GM23248 (cell line): Measurements from ENCODE around the gene RUNDC3A. TPM values are rescaled to one million over a fixed set of nuclear protein-coding genes. Genes with fewer than 3 reads are reported as not detected.
A peak's percentile ranks its signal among the peaks of the same experiment; 100 is the strongest.

Experiments used
- DNase-seq: peaks from one replicate; pipeline ENCODE4 v3.0.0-alpha.2; 2015
- H2AFZ ChIP-seq: fragments of 200-600 bp; sonication (generic); 2 replicates; pipeline ENCODE4 v1.6.1; 2016; ENCODE audit warnings: antibody characterized with exemption
- H3F3A ChIP-seq: fragments of 200-600 bp; sonication (generic); 2 replicates; pipeline ENCODE4 v1.6.1; 2016; ENCODE audit warnings: mild to moderate bottlenecking, antibody characterized with exemption, mixed run types; ENCODE audit not compliant: insufficient read depth
- H3K27ac ChIP-seq: fragments of 200-600 bp; sonication (generic); 2 replicates; pipeline ENCODE4 v1.5.1; 2016; ENCODE audit warnings: mild to moderate bottlenecking
- H3K27me3 ChIP-seq: fragments of 200-600 bp; sonication (generic); replicated peaks from 2 replicates; pipeline ENCODE4 v1.6.1; 2016; ENCODE audit warnings: mild to moderate bottlenecking; ENCODE audit not compliant: insufficient read depth
- H3K36me3 ChIP-seq: fragments of 200-600 bp; sonication (generic); 2 replicates; pipeline ENCODE4 v1.6.1; 2016; ENCODE audit warnings: low read depth, mild to moderate bottlenecking
- H3K4me1 ChIP-seq: fragments of 200-600 bp; sonication (generic); 2 replicates; pipeline ENCODE4 v1.6.1; 2016; ENCODE audit warnings: mild to moderate bottlenecking; ENCODE audit not compliant: insufficient read depth
- H3K4me2 ChIP-seq: fragments of 200-600 bp; sonication (generic); one replicate; pipeline ENCODE4 v1.6.1; 2016; ENCODE audit warnings: mild to moderate bottlenecking; ENCODE audit not compliant: unreplicated experiment
- H3K4me3 ChIP-seq: fragments of 200-600 bp; sonication (generic); 2 replicates; pipeline ENCODE4 v1.5.1; 2016; ENCODE audit warnings: mild to moderate bottlenecking
- H3K79me2 ChIP-seq: fragments of 200-600 bp; sonication (generic); 2 replicates; pipeline ENCODE4 v1.6.1; 2016; ENCODE audit warnings: mild to moderate bottlenecking; ENCODE audit not compliant: insufficient read depth
- H3K9ac ChIP-seq: fragments of 200-600 bp; sonication (generic); 2 replicates; pipeline ENCODE4 v1.6.1; 2016; ENCODE audit warnings: mild to moderate bottlenecking
- H3K9me2 ChIP-seq: fragments of 200-600 bp; sonication (generic); 2 replicates; pipeline ENCODE4 v1.6.1; 2016; ENCODE audit warnings: mixed run types, mild to moderate bottlenecking, moderate library complexity; ENCODE audit not compliant: insufficient read depth
- H3K9me3 ChIP-seq: fragments of 200-600 bp; sonication (generic); one replicate; pipeline ENCODE4 v1.6.1; 2017; ENCODE audit warnings: low read depth
- H4K20me1 ChIP-seq: fragments of 200-600 bp; sonication (generic); 2 replicates; pipeline ENCODE4 v1.6.0; 2016; ENCODE audit not compliant: insufficient read depth
- EZH2 ChIP-seq: fragments of 200-600 bp; sonication (generic); IDR thresholded peaks from 2 replicates; pipeline ENCODE4 v1.6.1; 2018; ENCODE audit warnings: antibody characterized with exemption, mild to moderate bottlenecking; ENCODE audit not compliant: insufficient read depth, poor library complexity, severe bottlenecking
- EZH2phosphoT487 ChIP-seq: fragments of 200-600 bp; sonication (generic); IDR thresholded peaks from 2 replicates; pipeline ENCODE4 v1.6.1; 2018; ENCODE audit warnings: antibody characterized with exemption, moderate library complexity, mild to moderate bottlenecking, low read depth; ENCODE audit not compliant: insufficient read depth
- WGBS, 2 experiments: methylation state at CpG; one replicate each; pipeline ENCODE4 v1.1.6; 2015 to 2017; ENCODE audit warnings: low lambda C conversion rate in 2 of 2, low coverage in 1 of 2; ENCODE audit errors: missing lambda C conversion rate in 2 of 2; 5-methylcytosine and 5-hydroxymethylcytosine counted together
- in situ Hi-C: fragments of 300-500 bp; cut with MboI; formaldehyde crosslinking; loops from 2 replicates; pipeline ENCODE4 v1.15.0; 2020
- polyA plus RNA-seq: library from polyadenylated mRNA; unstranded; fragments of >200 nt; fragmentation: Nextera tagmentation; extraction: Ambion mirVana; gene quantifications from 2 replicates; pipeline ENCODE4 v1.2.1, GENCODE V29; 2016
- total RNA-seq: library from RNA; depleted of rRNA; stranded (reverse); fragments of >200 nt; shearing (Covaris generic); gene quantifications from 2 replicates; pipeline ENCODE4 v1.2.3, GENCODE V29; 2014

RUNDC3A gene
- total and polyA plus RNA-seq, 2 experiments from 2014 or later: 0.11 to 0.24 TPM

GRCh38 chr17:44359006-44359405, 50.6 kb downstream of the RUNDC3A start:
- DNase-seq: no peak
- in situ Hi-C loops: no loop called here
- 52 to 55% methylated on average over 6 of the region's 6 CpGs for WGBS, 2 experiments

GRCh38 chr17:44359458-44360143, 51.2 kb downstream of the RUNDC3A start:
- Histone ChIP-seq H3K27ac (no peak overlapping the region), H3K9me2 (no peaks in the 10 kb centered on the region), H3K4me2 (no peak overlapping the region), H2AFZ (no peak overlapping the region), H4K20me1 (no peaks in the 10 kb centered on the region), H3K9me3 (no peaks in the 10 kb centered on the region), H3K9ac (no peak overlapping the region), H3F3A (0 out of 2 replicates have a peak, but pooled peaks cover 5% of the 10 kb centered on the region), H3K36me3 (no peaks in the 10 kb centered on the region), H3K27me3 (no peaks in the 10 kb centered on the region), H3K4me3 (no peak overlapping the region), H3K79me2 (no peaks in the 10 kb centered on the region), H3K4me1 (peaks cover 9% of the 10 kb centered on the region; the same call in 1 of the 2 replicates)
- in situ Hi-C loops: no loop called here
- no peak for DNase-seq
- TF ChIP-seq EZH2: no peak
- no peak for TF ChIP-seq EZH2phosphoT487
- WGBS, 2 experiments: 65 to 68% methylated on average over 13 to 14 of the region's 14 CpGs

More at GRCh38 chr17:44359006-44359405, 50.6 kb downstream of the RUNDC3A start:
- Histone ChIP-seq H3K36me3 (no peaks in the 10 kb centered on the region), H4K20me1 (no peaks in the 10 kb centered on the region), H3K9me3 (no peaks in the 10 kb centered on the region), H3K4me2 (no peak overlapping the region), H3K27me3 (no peaks in the 10 kb centered on the region), H3K79me2 (no peaks in the 10 kb centered on the region), H3K27ac (no peak overlapping the region), H2AFZ (no peak overlapping the region), H3K4me3 (no peak overlapping the region), H3K9me2 (no peaks in the 10 kb centered on the region), H3K4me1 (peaks cover 9% of the 10 kb centered on the region; the same call in 1 of the 2 replicates), H3K9ac (no peak overlapping the region), H3F3A (0 out of 2 replicates have a peak, but pooled peaks cover 5% of the 10 kb centered on the region)
- no peak for TF ChIP-seq EZH2
- no peak for TF ChIP-seq EZH2phosphoT487

- no peak overlapping the region for H2AFZ ChIP-seq
- in situ Hi-C loops: no loop called here
- H3K9ac ChIP-seq: no peak overlapping the region
- no peak overlapping the region for H3K4me3 ChIP-seq
- H3K79me2 ChIP-seq: no peaks in the 10 kb centered on the region
- peaks cover 9% of the 10 kb centered on the region; the same call in 1 of the 2 replicates for H3K4me1 ChIP-seq
- no peaks in the 10 kb centered on the region for H3K9me2 ChIP-seq
- H3K36me3 ChIP-seq: no peaks in the 10 kb centered on the region
- no peak for TF ChIP-seq EZH2phosphoT487
- no peak for TF ChIP-seq EZH2
- no peaks in the 10 kb centered on the region for H3K9me3 ChIP-seq
- no peak overlapping the region for H3K4me2 ChIP-seq
- no peaks in the 10 kb centered on the region for H4K20me1 ChIP-seq
- H3F3A ChIP-seq: 0 out of 2 replicates have a peak, but pooled peaks cover 5% of the 10 kb centered on the region
- WGBS, 2 experiments: 11 to 14% methylated on average over 6 of the region's 6 CpGs
- H3K27me3 ChIP-seq: no peaks in the 10 kb centered on the region
- DNase-seq: peak; percentile 22
- H3K27ac ChIP-seq: no peak overlapping the region
Measured at GRCh38 chr17:44360144-44360533, 51.7 kb downstream of the RUNDC3A start.

- Histone ChIP-seq H3K36me3 (no peaks in the 10 kb centered on the region), H3K27ac (no peak overlapping the region), H3F3A (0 out of 2 replicates have a peak, but pooled peaks cover 5% of the 10 kb centered on the region), H3K9me3 (no peaks in the 10 kb centered on the region), H4K20me1 (no peaks in the 10 kb centered on the region), H3K4me3 (no peak overlapping the region), H2AFZ (no peak overlapping the region), H3K9ac (no peak overlapping the region), H3K9me2 (no peaks in the 10 kb centered on the region), H3K4me1 (peaks cover 9% of the 10 kb centered on the region; the same call in 1 of the 2 replicates), H3K27me3 (peaks cover 2% of the 10 kb centered on the region; the same call in 1 of the 2 replicates), H3K4me2 (no peak overlapping the region), H3K79me2 (no peaks in the 10 kb centered on the region)
- DNase-seq: peak; percentile 80
- in situ Hi-C loops: no loop called here
- TF ChIP-seq EZH2: no peak
- no peak for TF ChIP-seq EZH2phosphoT487
- 15 to 17% methylated on average over 5 of the region's 5 CpGs for WGBS, 2 experiments
Measured at GRCh38 chr17:44360826-44361225, 52.4 kb downstream of the RUNDC3A start.
